ENCODE data around the gene TSSK3. TPM values are rescaled to one million over a fixed set of nuclear protein-coding genes. Genes with fewer than 3 reads are reported as not detected.

TSSK3 gene
- total RNA-seq, 1 experiment from 2014 or later = 1.6 TPM

- ChIA-PET POLR2A (no interaction called here), CTCF (no interaction called here), RAD21 (ENCODE audit: low non-redundant PET in 1 of 2, low total read pairs in 2 of 2, uncharacterized antibody in 2 of 2, unreplicated experiment in 2 of 2) (no interaction called here)
Observed at GRCh38 chr1:32341971-32342370, 20.4 kb upstream of the TSSK3 start.

More at GRCh38 chr1:32341971-32342370, 20.4 kb upstream of the TSSK3 start:
- no peak overlapping the region for H3K4me2 ChIP-seq (ENCODE audit: low read length)
- H3K4me1 ChIP-seq (ENCODE audit: control insufficient read depth in 1 of 2, insufficient read depth in 2 of 2, low read length in 2 of 2) = peaks cover 0 to 16% of the 10 kb centered on the region in 2 experiments; a peak in 2 of 4 replicates
- H3K27ac ChIP-seq (ENCODE audit: low read depth, low read length) = no peak overlapping the region
- no peak for TF ChIP-seq YY1 (IDR thresholded peaks at IDR 0.05; ENCODE audit: extremely low read depth, insufficient replicate concordance, low read depth, low read length)
- no peak for TF ChIP-seq ZNF274 (IDR thresholded peaks at IDR 0.05; ENCODE audit: low read depth, low read length)
- TF ChIP-seq CTCF (IDR thresholded peaks at IDR 0.05 in 2 of 3, conservative IDR thresholded peaks at IDR 0.05 in 1 of 3; ENCODE audit: borderline replicate concordance in 1 of 3, insufficient read depth in 1 of 3, low read depth in 2 of 3, low read length in 2 of 3) = no peak
- TF ChIP-seq, protein P1, sequence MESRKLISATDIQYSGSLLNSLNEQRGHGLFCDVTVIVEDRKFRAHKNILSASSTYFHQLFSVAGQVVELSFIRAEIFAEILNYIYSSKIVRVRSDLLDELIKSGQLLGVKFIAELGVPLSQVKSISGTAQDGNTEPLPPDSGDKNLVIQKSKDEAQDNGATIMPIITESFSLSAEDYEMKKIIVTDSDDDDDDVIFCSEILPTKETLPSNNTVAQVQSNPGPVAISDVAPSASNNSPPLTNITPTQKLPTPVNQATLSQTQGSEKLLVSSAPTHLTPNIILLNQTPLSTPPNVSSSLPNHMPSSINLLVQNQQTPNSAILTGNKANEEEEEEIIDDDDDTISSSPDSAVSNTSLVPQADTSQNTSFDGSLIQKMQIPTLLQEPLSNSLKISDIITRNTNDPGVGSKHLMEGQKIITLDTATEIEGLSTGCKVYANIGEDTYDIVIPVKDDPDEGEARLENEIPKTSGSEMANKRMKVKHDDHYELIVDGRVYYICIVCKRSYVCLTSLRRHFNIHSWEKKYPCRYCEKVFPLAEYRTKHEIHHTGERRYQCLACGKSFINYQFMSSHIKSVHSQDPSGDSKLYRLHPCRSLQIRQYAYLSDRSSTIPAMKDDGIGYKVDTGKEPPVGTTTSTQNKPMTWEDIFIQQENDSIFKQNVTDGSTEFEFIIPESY (IDR thresholded peaks at IDR 0.05; ENCODE audit: extremely low read depth, insufficient replicate concordance, low read length) = no peak
- TF ChIP-seq POLR2AphosphoS5 (IDR thresholded peaks at IDR 0.05; ENCODE audit: low read depth, low read length) = no peak
- TF ChIP-seq SRF (IDR thresholded peaks at IDR 0.05; ENCODE audit: low read depth) = no peak
- TF ChIP-seq RAD21 (IDR thresholded peaks at IDR 0.05; ENCODE audit: low read depth) = no peak
- no peak for TF ChIP-seq SP1 (IDR thresholded peaks at IDR 0.05; ENCODE audit: low read depth)
- no peaks in the 10 kb centered on the region for H3K9me3 ChIP-seq (ENCODE audit: control insufficient read depth in 1 of 2, insufficient read depth in 1 of 2, low read depth in 1 of 2, low read length in 2 of 2)
- no peaks in the 10 kb centered on the region for H4K20me1 ChIP-seq (ENCODE audit: insufficient read depth)
- H3K4me3 ChIP-seq (replicated peaks in 1 of 2; ENCODE audit: low read depth in 1 of 2, low read length in 2 of 2) = no peak overlapping the region
- no peak overlapping the region for H3K9ac ChIP-seq (ENCODE audit: low read length)
- H3K36me3 ChIP-seq (ENCODE audit: control insufficient read depth in 1 of 2, insufficient read depth in 2 of 2, low read length in 2 of 2) = no peaks in the 10 kb centered on the region
- H3K9me2 ChIP-seq (ENCODE audit: insufficient read depth) = no peaks in the 10 kb centered on the region
- H3K79me2 ChIP-seq (ENCODE audit: insufficient read depth, low read length) = no peaks in the 10 kb centered on the region
- no peak for ATAC-seq
- intact Hi-C loops (cut with micrococcal nuclease) = no loop called here
- DNase-seq (ENCODE audit: low read depth, low spot score) = no peak
- H2AFZ ChIP-seq (ENCODE audit: low read depth, low read length, poor library complexity, severe bottlenecking) = no peak overlapping the region
- no peaks in the 10 kb centered on the region for H3K27me3 ChIP-seq (ENCODE audit: insufficient read depth, low read length)
- BruUV-seq (replicated peaks) = no TSS peak

All from HCT116 (cell line).